Loucy (cell line): ENCODE measurements around the gene ING2.

Experiments
- EZH2phosphoT487 ChIP-seq: fragments of 200-600 bp; IDR thresholded peaks from 2 replicates; pipeline ENCODE4 v1.6.1; 2018; ENCODE audit warnings: antibody characterized with exemption, mild to moderate bottlenecking, moderate library complexity, borderline replicate concordance
- TF ChIP-seq, protein P1 (sequence below): fragments of 200-600 bp; sonication (generic); conservative IDR thresholded peaks from 2 replicates; pipeline ENCODE4 v1.5.1; 2014; ENCODE audit warnings: mild to moderate bottlenecking, antibody characterized with exemption, low read length

DNA sequence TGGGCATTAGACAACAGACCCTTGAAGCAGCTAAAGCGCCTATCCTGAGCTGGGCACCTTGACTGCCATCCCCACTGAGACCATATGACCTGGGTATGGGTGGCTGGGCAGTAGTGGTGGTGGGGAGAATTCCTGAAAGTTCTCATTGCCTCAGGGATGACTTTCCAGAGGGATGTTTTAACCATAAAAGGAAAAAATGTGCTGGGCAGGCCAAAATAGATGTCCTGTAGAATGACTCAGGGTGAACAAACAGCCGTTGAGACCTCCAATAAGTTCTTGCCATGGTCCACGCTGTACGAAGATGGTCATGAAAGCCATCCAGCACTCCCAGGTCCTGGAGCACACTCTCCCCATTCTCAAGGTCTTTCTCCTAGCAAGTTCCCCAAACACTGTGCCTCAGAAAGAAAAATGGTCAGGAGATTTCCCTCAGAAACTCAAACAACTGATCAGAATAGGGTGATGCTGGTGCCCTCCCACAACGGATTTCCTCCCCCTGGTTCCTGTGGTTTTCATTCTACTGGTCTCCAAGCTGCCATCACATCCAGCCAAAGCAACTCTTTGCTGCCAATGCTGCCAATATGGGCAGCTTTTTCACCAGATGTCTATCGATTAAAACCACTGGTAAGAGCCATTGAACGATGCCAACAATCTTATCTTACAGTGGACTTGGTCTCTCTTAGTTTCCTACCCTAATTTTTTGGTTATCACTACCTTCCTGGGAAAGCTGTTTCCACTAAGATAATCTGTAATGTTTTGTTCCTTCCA is 49.2 kb upstream of the ING2 start:
- TF ChIP-seq, protein P1, sequence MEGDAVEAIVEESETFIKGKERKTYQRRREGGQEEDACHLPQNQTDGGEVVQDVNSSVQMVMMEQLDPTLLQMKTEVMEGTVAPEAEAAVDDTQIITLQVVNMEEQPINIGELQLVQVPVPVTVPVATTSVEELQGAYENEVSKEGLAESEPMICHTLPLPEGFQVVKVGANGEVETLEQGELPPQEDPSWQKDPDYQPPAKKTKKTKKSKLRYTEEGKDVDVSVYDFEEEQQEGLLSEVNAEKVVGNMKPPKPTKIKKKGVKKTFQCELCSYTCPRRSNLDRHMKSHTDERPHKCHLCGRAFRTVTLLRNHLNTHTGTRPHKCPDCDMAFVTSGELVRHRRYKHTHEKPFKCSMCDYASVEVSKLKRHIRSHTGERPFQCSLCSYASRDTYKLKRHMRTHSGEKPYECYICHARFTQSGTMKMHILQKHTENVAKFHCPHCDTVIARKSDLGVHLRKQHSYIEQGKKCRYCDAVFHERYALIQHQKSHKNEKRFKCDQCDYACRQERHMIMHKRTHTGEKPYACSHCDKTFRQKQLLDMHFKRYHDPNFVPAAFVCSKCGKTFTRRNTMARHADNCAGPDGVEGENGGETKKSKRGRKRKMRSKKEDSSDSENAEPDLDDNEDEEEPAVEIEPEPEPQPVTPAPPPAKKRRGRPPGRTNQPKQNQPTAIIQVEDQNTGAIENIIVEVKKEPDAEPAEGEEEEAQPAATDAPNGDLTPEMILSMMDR = no peak
- no peak for TF ChIP-seq EZH2phosphoT487
